Measurements from ENCODE around the gene ACAD11.
"Not testable (repeated sequence)": the region's sequence is repeated elsewhere in the genome, so short reads cannot be mapped to it uniquely, and the experiment has no call there.

Gene ACAD11

DNA sequence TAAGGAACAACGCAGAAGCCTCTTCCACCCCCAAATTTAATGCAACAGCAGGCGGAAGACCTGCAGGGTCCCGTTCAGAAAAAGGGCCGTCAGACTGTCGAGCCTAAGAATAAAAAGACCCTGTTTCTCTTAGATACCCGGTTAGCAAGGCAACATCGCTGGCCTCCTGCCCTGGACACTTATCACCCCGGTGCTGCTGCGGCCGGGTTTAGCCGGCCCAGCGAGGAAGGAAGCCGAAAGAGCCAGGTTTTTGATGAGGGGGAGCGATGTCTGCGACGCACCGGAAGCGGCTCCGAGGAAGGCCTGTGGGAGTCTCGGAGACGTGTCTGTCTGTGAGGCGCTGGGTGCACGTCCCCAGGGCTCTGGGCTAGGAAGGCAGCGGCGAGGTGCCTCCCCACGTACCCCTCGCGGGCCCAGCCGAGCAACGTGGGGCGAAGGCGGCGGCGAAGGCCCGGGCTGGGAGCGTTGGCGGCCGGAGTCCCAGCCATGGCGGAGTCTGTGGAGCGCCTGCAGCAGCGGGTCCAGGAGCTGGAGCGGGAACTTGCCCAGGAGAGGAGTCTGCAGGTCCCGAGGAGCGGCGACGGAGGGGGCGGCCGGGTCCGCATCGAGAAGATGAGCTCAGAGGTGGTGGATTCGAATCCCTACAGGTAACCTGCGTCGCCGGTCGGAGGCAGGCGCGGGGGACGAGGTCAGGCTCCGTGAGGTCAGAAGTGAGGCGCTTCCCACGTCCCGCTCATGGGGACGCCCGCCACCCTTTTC is 622 bp upstream of the ACAD11 start, which contains the start of gene UBA5:
Gene UBA5, plus strand, starts transcription at position 278 of the 759 bp plus-strand sequence. Its CDS starts 209 bp downstream, at position 487.
- peaks cover 7 to 25% of the 10 kb centered on the region in 2 donors for H3K36me3 Mint-ChIP-seq
- peak within 1 kb of the TSS; percentile 99 for H3K27ac Mint-ChIP-seq
- H3K27me3 Mint-ChIP-seq: no peaks in the 10 kb centered on the region
- peaks cover 20 to 50% of the 10 kb centered on the region in 2 donors for H3K4me1 Mint-ChIP-seq
- ATAC-seq (replicated peaks): peak; percentile 88 to 90
- H3K4me3 Mint-ChIP-seq: peak within 1 kb of the TSS; percentile 90 to 99
- peak; percentile 63 for DNase-seq
- H3K9me3 Mint-ChIP-seq: no peaks in the 10 kb centered on the region

DNA sequence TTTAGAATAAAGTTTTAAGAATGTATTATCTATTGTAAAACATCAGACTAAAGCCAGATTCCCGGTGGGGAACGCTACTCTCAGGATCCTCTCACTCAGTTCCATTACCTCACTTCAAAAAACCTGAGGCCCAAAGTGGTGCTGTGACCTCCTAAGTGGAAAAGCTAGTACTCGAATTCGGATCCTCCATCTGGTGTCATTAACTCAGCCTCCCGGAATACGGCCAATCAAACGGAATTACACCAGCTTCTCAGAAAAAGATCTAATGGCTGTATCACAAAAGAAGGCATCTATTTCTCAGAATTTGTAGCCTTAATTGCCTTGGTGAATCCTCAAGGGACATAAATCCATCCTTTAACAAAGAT is 627 bp downstream of the ACAD11 start:
- Mint-ChIP-seq H3K27ac (peak overlapping the region; percentile 99), H3K27me3 (no peaks in the 10 kb centered on the region), H3K4me1 (peaks cover 17 to 41% of the 10 kb centered on the region in 2 donors), H3K4me3 (peak overlapping the region; percentile 90 to 99), H3K36me3 (peaks cover 7 to 19% of the 10 kb centered on the region in 2 donors), H3K9me3 (no peaks in the 10 kb centered on the region)
- DNase-seq (no peak), ATAC-seq (replicated peaks) (no peak)

DNA sequence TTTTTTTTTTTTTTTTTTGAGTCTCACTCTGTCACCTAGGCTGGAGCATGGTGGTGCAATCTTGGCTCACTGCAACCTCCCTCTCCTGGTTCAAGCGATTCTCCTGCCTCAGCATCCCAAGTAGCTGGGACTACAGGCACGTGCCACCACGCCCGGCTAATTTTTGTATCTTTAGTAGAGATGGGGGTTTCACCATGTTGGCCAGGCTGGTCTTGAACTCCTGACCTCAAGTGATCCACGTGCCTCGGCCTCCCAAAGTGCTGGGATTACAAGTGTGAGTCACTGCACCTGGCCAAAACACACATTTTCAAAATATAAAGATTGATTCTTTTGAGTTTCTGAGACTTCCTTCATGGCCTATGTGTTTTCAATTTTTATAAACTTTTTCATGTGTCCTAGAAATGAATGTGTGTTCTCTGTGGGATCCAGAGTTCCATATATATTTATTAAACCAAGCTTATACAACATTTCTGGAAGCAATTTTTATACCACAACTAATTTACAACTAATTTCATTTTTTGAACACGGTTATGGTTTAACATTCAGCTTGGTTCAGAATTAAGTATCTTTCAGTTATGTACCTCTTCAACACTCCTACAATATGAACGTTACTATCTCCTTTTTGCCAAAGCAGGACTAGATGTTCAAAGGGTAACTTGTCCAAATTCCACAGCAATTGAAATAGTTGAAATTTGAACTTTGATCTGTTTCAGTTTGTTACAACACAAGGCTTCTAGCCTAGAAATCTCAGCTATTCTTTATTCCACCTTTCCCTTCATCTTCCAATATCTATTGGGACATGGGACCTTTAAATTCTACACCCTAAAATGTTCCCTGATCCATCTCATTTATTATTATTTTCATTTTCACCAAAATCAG is 1.5 kb downstream of the ACAD11 start:
- ATAC-seq (replicated peaks): no peak
- no peak overlapping the region for H3K27ac Mint-ChIP-seq
- DNase-seq: no peak
- no peaks in the 10 kb centered on the region for H3K9me3 Mint-ChIP-seq
- H3K27me3 Mint-ChIP-seq: no peaks in the 10 kb centered on the region
- peaks cover 13 to 32% of the 10 kb centered on the region in 2 donors for H3K4me1 Mint-ChIP-seq
- H3K36me3 Mint-ChIP-seq: peaks cover 2 to 14% of the 10 kb centered on the region in 2 donors
- peak overlapping the region; percentile 90 to 99 for H3K4me3 Mint-ChIP-seq

DNA sequence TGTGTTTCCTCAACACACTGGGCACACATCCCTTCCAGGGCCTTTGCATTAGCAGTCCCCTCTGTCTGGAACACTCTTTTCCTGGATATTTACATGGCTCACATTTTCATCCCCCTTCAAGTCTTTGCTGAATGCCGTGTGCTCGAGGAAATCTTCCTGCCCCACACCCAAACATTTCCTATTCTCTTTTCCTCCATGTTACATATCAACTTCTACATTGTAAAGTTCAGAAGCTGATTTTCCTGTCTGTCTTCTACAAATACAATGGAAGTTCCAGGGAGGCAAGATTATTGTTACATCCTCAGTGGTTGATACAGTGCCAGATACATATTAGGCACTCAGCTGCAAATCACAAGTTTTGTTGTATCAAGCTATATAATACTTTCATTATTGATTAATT is 4.1 kb downstream of the ACAD11 start:
- peaks cover 2 to 9% of the 10 kb centered on the region in 2 donors for H3K36me3 Mint-ChIP-seq
- H3K27ac Mint-ChIP-seq: no peak overlapping the region
- ATAC-seq (replicated peaks) (no peak), DNase-seq (no peak)
- no peaks in the 10 kb centered on the region for H3K27me3 Mint-ChIP-seq
- no peaks in the 10 kb centered on the region for H3K9me3 Mint-ChIP-seq
- no peak overlapping the region for H3K4me3 Mint-ChIP-seq
- peaks cover 7 to 9% of the 10 kb centered on the region in 2 donors for H3K4me1 Mint-ChIP-seq

DNA sequence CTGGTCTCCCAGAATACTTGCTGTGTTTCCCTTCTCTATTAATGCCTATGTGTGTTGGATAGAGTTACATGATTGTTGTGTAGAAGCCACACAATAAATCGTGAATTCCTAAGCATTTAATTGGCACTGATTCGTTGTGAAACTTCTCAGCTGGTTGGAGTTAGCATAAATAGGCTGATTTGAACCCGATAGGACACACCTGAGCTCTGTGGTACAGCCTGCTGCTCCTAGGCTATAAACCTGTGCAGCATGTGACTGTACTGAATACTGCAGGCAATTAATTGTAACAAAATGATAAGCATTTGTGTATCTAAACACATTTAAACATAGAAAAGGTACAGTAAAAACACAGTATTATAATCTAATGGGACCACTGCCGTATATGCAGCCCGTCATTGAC is 4.9 kb downstream of the ACAD11 start:
- H3K27me3 Mint-ChIP-seq: no peaks in the 10 kb centered on the region
- no peak overlapping the region for H3K27ac Mint-ChIP-seq
- peaks cover 2 to 5% of the 10 kb centered on the region in 2 donors for H3K36me3 Mint-ChIP-seq
- ATAC-seq (replicated peaks): no peak
- no peaks in the 10 kb centered on the region for H3K9me3 Mint-ChIP-seq
- no peak for DNase-seq
- H3K4me1 Mint-ChIP-seq: peaks cover 7% of the 10 kb centered on the region in 2 donors
- no peak overlapping the region for H3K4me3 Mint-ChIP-seq

DNA sequence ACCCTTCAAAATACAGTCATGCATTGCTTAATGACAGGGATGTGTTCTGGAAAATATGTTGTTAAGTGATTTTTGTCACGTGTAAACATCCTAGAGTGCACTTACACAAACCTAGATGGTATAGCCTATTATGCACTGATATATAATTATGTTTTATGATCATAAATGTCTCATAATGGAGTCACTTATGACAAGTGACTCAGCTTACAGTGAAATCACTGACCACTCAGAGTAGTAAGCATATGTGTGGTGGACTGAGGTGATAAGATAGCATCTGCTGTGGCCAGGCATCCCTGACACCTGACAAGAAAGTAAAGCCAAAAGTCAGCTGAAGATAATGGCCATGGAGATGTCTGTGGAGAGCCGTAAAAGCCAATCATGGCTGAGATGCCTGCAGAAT is 5.4 kb downstream of the ACAD11 start:
- peaks cover 7% of the 10 kb centered on the region in 2 donors for H3K4me1 Mint-ChIP-seq
- H3K9me3 Mint-ChIP-seq: no peaks in the 10 kb centered on the region
- no peak overlapping the region for H3K27ac Mint-ChIP-seq
- no peak overlapping the region for H3K4me3 Mint-ChIP-seq
- ATAC-seq (replicated peaks) (no peak), DNase-seq (no peak)
- H3K27me3 Mint-ChIP-seq: no peaks in the 10 kb centered on the region
- H3K36me3 Mint-ChIP-seq: peaks cover 2 to 5% of the 10 kb centered on the region in 2 donors

DNA sequence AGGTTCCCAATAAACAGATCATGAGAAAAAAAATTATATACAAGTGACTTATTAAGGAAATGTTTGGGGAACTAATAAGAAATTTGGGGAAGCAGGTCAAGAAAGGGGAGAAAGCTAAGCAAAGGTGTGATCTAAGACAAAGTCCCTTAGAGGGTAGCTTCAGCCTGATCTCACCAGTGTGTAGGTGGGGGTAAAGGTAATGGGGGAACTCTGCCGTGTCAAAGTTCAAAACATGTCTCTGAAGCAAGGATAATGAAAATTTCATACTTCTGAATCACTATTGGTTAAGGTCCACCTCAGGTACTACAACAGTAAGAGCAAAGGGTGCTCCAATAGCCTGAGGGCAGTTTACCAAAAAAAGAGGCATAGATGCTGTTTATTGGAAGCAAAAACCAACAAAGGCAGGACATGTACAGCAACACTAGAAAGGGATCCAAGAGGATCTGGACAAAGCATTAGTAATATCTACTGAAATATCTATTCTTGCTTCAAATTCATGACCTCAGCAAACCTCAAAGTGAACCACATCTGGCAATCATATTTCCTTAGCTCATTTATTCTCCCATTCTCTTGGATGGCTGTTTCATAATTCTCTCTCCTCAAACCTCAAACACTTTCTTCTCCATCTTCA is 6.9 kb downstream of the ACAD11 start:
- Mint-ChIP-seq H3K27ac (no peak overlapping the region), H3K9me3 (no peaks in the 10 kb centered on the region)
- peak; percentile 27 to 52 for ATAC-seq (replicated peaks)

DNA sequence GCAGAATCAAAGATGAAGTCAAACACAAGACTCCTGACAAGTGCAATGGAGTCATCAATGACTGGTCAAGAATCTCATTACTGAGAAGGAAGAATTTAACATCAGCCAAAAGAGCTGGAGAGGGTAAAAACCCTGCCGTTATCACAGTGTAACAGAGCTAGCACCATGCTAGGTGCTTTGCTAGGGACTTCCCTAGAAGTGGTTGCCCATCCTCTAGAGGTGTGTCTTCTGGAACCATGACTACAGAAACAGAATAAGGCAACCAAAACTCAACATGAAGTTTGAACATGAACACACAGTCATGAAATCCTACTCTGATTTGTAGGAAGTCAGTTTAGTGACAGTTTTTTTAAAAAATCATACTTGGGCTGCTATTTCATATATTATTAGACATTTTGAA is 9.5 kb downstream of the ACAD11 start:
- peak; percentile 46 to 65 for ATAC-seq (replicated peaks)
- peaks cover 1 to 2% of the 10 kb centered on the region in 2 donors for H3K36me3 Mint-ChIP-seq
- H3K9me3 Mint-ChIP-seq: no peaks in the 10 kb centered on the region
- H3K27me3 Mint-ChIP-seq: no peaks in the 10 kb centered on the region
- H3K4me3 Mint-ChIP-seq: no peak overlapping the region
- H3K27ac Mint-ChIP-seq: no peak overlapping the region
- peaks cover 4 to 7% of the 10 kb centered on the region in 2 donors for H3K4me1 Mint-ChIP-seq
- DNase-seq: no peak

More for the DNA sequence above, 6.9 kb downstream of the ACAD11 start:
- Mint-ChIP-seq H3K4me1 (peaks cover 0 to 6% of the 10 kb centered on the region in 2 donors), H3K4me3 (no peak overlapping the region), H3K27me3 (no peaks in the 10 kb centered on the region), H3K36me3 (peaks cover 2 to 5% of the 10 kb centered on the region in 2 donors)
- DNase-seq: no peak

DNA sequence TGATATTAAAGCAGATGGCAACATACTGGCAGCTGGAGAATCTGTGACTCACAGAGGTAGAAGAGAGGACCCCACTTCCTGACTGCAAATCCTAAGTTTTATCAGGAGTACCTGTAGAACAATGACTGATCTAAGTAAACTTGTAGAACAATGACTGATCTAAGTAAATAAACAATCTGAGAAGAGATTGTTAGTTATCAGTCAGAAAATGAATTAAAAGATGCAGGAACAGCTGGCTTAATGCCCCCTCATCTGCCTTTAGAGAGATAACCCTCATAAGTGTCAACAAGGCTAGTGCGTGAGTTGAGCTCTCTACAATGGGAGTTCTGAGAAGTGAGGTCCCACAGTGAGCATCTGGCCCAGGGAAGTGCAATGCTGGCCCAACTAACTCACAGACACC is 14.6 kb downstream of the ACAD11 start:
- H3K9me3 Mint-ChIP-seq: no peaks in the 10 kb centered on the region
- DNase-seq (no peak), ATAC-seq (replicated peaks) (no peak)
- peaks cover 11 to 13% of the 10 kb centered on the region in 2 donors for H3K36me3 Mint-ChIP-seq
- H3K27me3 Mint-ChIP-seq: no peaks in the 10 kb centered on the region
- H3K4me1 Mint-ChIP-seq: peaks cover 8 to 15% of the 10 kb centered on the region in 2 donors
- H3K4me3 Mint-ChIP-seq: no peak overlapping the region
- no peak overlapping the region for H3K27ac Mint-ChIP-seq

DNA sequence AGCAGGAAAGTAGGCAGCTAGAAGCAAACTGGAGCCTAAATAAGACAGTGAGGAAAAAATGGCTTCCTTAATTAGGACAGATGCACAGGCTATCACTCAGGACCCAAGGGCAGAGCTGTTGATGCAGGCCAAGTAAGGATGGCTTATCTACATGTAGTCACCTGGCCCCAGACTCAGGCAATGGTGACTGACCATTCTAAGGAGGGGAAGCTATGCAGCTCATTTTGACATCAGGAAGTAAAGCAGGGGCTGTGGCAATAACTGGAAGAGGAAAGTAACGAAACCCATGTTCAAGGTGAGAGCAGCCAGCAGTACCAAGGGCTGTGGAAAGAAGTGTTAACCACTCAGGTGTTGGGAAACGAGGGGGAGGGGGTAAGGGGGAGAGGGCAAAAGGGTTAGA is 16.2 kb downstream of the ACAD11 start:
- Mint-ChIP-seq H3K36me3 (peaks cover 19 to 22% of the 10 kb centered on the region in 2 donors), H3K9me3 (no peaks in the 10 kb centered on the region), H3K27ac (peak overlapping the region; percentile 3), H3K27me3 (no peaks in the 10 kb centered on the region), H3K4me1 (peaks cover 6 to 15% of the 10 kb centered on the region in 2 donors), H3K4me3 (no peak overlapping the region)
- ATAC-seq (replicated peaks): no peak
- no peak for DNase-seq

DNA sequence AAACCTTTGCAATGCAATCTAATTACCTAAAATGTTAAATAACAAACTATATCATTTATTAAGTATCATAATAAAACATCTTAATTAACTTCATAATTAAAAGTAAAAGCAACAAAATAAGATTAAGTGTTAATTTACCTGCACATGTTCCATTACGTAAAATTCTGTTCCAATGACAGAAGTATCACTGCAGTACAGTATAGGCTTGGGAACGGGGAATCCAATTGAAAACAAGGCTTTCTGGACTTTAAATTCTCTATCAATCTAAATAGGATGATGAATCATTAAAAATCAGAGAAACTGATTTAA is 17.1 kb downstream of the ACAD11 start:
- Mint-ChIP-seq H3K4me3 (no peak overlapping the region), H3K27ac (no peak overlapping the region), H3K9me3 (no peaks in the 10 kb centered on the region), H3K36me3 (peaks cover 19 to 22% of the 10 kb centered on the region in 2 donors), H3K4me1 (peaks cover 6 to 14% of the 10 kb centered on the region in 2 donors), H3K27me3 (no peaks in the 10 kb centered on the region)
- no peak for DNase-seq
- no peak for ATAC-seq (replicated peaks)

DNA sequence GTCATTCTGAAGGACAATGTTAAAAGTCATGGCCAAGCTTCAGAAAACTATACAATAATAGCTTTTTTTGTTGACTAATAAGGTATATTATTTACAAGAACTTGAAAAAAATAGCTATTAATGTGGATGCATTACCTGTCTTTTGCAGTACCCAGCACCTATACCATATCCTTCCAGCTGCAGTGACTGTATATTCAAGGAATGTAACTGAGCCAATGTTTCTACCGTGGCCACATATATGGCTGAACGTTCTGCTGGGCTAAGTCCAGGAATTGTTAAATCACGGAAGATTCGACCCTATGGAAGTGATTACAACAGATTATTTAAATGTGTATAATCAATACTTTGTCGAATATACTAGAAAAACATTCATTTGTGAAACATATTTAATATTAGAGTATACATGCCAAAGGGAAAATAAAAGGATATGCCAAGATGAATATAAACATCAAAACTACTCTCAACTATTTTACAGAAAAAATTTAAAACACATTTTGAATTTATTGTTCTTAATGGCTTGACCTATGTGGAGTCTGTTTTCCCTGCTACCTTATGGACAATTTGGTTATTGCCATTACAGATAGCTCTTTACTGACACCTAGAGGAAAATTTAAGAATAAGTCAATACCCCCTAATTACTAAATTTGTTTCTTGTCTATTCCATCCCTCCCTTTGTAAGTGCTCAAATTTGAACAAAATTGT is 17.6 kb downstream of the ACAD11 start:
- Mint-ChIP-seq H3K36me3 (peaks cover 19 to 22% of the 10 kb centered on the region in 2 donors), H3K4me1 (peaks cover 3 to 10% of the 10 kb centered on the region in 2 donors), H3K27ac (no peak overlapping the region), H3K9me3 (no peaks in the 10 kb centered on the region), H3K4me3 (no peak overlapping the region), H3K27me3 (no peaks in the 10 kb centered on the region)
- DNase-seq: no peak
- ATAC-seq (replicated peaks): peak; percentile 57 to 64

DNA sequence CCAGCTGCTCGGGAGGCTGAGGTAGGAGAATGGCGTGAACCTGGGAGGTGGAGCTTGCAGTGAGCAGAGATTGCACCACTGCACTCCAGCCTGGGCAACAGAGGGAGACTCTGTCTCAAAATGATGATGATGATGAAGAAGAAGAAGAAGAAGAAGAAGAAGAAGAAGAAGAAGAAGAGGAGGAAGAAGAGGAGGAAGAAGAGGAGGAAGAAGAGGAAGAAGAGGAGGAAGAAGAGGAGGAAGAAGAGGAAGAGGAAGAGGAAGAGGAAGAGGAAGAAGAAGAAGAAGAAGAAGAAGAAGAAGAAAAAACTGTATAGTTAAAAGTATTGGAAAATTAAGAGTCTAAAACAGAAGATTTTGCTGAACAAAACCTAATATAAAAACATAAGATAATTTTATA is 18.2 kb downstream of the ACAD11 start:
- ATAC-seq (replicated peaks); DNase-seq; H3K4me3 Mint-ChIP-seq; H3K9me3 Mint-ChIP-seq; H3K27me3 Mint-ChIP-seq; H3K27ac Mint-ChIP-seq: not testable (repeated sequence)
- H3K4me1 Mint-ChIP-seq: peaks cover 3 to 10% of the 10 kb centered on the region in 2 donors
- H3K36me3 Mint-ChIP-seq: peaks cover 24 to 27% of the 10 kb centered on the region in 2 donors

DNA sequence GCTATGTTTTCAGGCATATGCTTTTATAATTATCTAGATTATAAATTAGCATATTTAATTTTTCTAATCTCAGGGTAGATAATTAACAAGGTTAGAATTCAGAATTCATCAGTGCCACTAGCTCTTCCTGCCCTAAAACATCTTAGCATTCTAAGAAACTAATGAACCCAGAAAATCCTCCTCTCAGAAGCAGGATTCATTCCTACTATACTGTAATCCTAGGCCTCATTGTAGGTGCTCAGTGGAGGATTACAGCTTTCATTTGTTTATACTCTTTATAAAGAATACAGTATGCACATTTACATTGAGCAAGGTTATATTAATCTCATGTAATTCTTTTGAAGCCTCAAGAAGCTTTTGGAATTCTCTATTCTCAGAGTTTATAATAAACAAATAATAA is 20.9 kb downstream of the ACAD11 start:
- DNase-seq: no peak
- Mint-ChIP-seq H3K9me3 (no peaks in the 10 kb centered on the region), H3K4me1 (peaks cover 3 to 10% of the 10 kb centered on the region in 2 donors), H3K27me3 (no peaks in the 10 kb centered on the region), H3K27ac (no peak overlapping the region), H3K4me3 (no peak overlapping the region), H3K36me3 (peaks cover 36% of the 10 kb centered on the region in 2 donors)
- no peak for ATAC-seq (replicated peaks)
